GM21529 (cell line): ENCODE measurements around the gene CTSE.

ENCODE experiments used
- ATAC-seq: cut with Tn5 transposase; IDR thresholded peaks from one replicate; pipeline ENCODE4 v1.9.1; 2021; ENCODE audit not compliant: unreplicated experiment

The CTSE gene

GRCh38 chr1:205973377-205974232 lies 50.1 kb downstream of the CTSE start:
- no peak for ATAC-seq

GRCh38 chr1:205972491-205973168 lies 51.1 kb downstream of the CTSE start:
- no peak for ATAC-seq

GRCh38 chr1:205972081-205972480 lies 51.6 kb downstream of the CTSE start:
- no peak for ATAC-seq

- no peak for ATAC-seq
Observed at GRCh38 chr1:205971082-205971481, 52.6 kb downstream of the CTSE start.

- no peak for ATAC-seq
Observed at GRCh38 chr1:205970486-205970885, 53.2 kb downstream of the CTSE start.

GRCh38 chr1:205969229-205969628 lies 54.5 kb downstream of the CTSE start:
- no peak for ATAC-seq

GRCh38 chr1:205967554-205968335 lies 56.0 kb downstream of the CTSE start:
- no peak for ATAC-seq

- no peak for ATAC-seq
Observed at GRCh38 chr1:205965036-205965884, 58.4 kb downstream of the CTSE start.

- ATAC-seq = no peak
Observed at GRCh38 chr1:205963352-205964155, 60.1 kb downstream of the CTSE start.

- ATAC-seq = no peak
Observed at GRCh38 chr1:205962821-205963221, 60.9 kb downstream of the CTSE start.

- ATAC-seq = no peak
Observed at GRCh38 chr1:205961991-205962820, 61.5 kb downstream of the CTSE start.

GRCh38 chr1:205961405-205961804 lies 62.3 kb downstream of the CTSE start:
- no peak for ATAC-seq

- ATAC-seq = no peak
Observed at GRCh38 chr1:205959789-205960188, 63.9 kb downstream of the CTSE start.
